Mucosa of stomach (tissue), 1 donor: ENCODE measurements around the gene CBX4.

Experiments used
- H3K27me3 ChIP-seq: one replicate; pipeline ENCODE4 v1.7.0; 2013; ENCODE audit warnings: mild to moderate bottlenecking, low read length; ENCODE audit not compliant: control insufficient read depth, insufficient read depth
- H3K36me3 ChIP-seq: one replicate; pipeline ENCODE4 v1.7.0; 2013; ENCODE audit warnings: low read length; ENCODE audit not compliant: control insufficient read depth, insufficient read depth
- H3K4me1 ChIP-seq: one replicate; pipeline ENCODE4 v1.7.0; 2013; ENCODE audit warnings: mild to moderate bottlenecking, low read length; ENCODE audit not compliant: control insufficient read depth, insufficient read depth
- H3K4me3 ChIP-seq: one replicate; pipeline ENCODE4 v1.7.0; 2013; ENCODE audit warnings: low read length
- H3K9ac ChIP-seq: one replicate; pipeline ENCODE4 v1.7.0; 2013; ENCODE audit warnings: mild to moderate bottlenecking, low read length, moderate library complexity
- H3K9me3 ChIP-seq: one replicate; pipeline ENCODE4 v1.7.0; 2013; ENCODE audit warnings: mild to moderate bottlenecking, low read length, moderate library complexity; ENCODE audit not compliant: control insufficient read depth
- donor health status: Pancreatic carcinoma.

The CBX4 gene

GRCh38 chr17:79839356-79840268, at the start of gene CBX4:
Gene CBX4 (minus strand): TSS chr17:79839440. CDS start chr17:79839251, 189 bp downstream.
- Histone ChIP-seq H3K36me3 (no peaks in the 10 kb centered on the region), H3K9ac (peak within 1 kb of the TSS; percentile 90), H3K4me1 (peaks cover 75% of the 10 kb centered on the region), H3K4me3 (peak within 1 kb of the TSS; percentile 78), H3K9me3 (no peaks in the 10 kb centered on the region), H3K27me3 (peaks cover 44% of the 10 kb centered on the region)

- no peaks in the 10 kb centered on the region for H3K36me3 ChIP-seq
- no peaks in the 10 kb centered on the region for H3K9me3 ChIP-seq
- H3K9ac ChIP-seq: no peak overlapping the region
- H3K4me3 ChIP-seq: no peak overlapping the region
- H3K4me1 ChIP-seq: peaks cover 26% of the 10 kb centered on the region
- peaks cover 10% of the 10 kb centered on the region for H3K27me3 ChIP-seq
Observed at GRCh38 chr17:79888009-79888540, 48.8 kb upstream of the CBX4 start.

GRCh38 chr17:79887451-79887991, 48.3 kb upstream of the CBX4 start:
- Histone ChIP-seq H3K9me3 (no peaks in the 10 kb centered on the region), H3K9ac (no peak overlapping the region), H3K4me3 (no peak overlapping the region), H3K27me3 (peaks cover 10% of the 10 kb centered on the region), H3K36me3 (no peaks in the 10 kb centered on the region), H3K4me1 (peaks cover 21% of the 10 kb centered on the region)

- Histone ChIP-seq H3K27me3 (peaks cover 6% of the 10 kb centered on the region), H3K4me3 (no peak overlapping the region), H3K9me3 (no peaks in the 10 kb centered on the region), H3K36me3 (no peaks in the 10 kb centered on the region), H3K4me1 (no peaks in the 10 kb centered on the region), H3K9ac (no peak overlapping the region)
Observed at GRCh38 chr17:79883202-79883601, 44.0 kb upstream of the CBX4 start.

GRCh38 chr17:79878329-79878947, 39.2 kb upstream of the CBX4 start:
- H3K4me3 ChIP-seq: no peak overlapping the region
- H3K27me3 ChIP-seq: peaks cover 2% of the 10 kb centered on the region
- H3K9ac ChIP-seq: no peak overlapping the region
- H3K36me3 ChIP-seq: no peaks in the 10 kb centered on the region
- no peaks in the 10 kb centered on the region for H3K9me3 ChIP-seq
- H3K4me1 ChIP-seq: no peaks in the 10 kb centered on the region

GRCh38 chr17:79877041-79877440, 37.8 kb upstream of the CBX4 start:
- no peak overlapping the region for H3K4me3 ChIP-seq
- H3K36me3 ChIP-seq: no peaks in the 10 kb centered on the region
- no peaks in the 10 kb centered on the region for H3K9me3 ChIP-seq
- H3K9ac ChIP-seq: no peak overlapping the region
- peaks cover 3% of the 10 kb centered on the region for H3K27me3 ChIP-seq
- H3K4me1 ChIP-seq: no peaks in the 10 kb centered on the region

- Histone ChIP-seq H3K9me3 (no peaks in the 10 kb centered on the region), H3K4me3 (no peak overlapping the region), H3K4me1 (no peaks in the 10 kb centered on the region), H3K9ac (no peak overlapping the region), H3K36me3 (no peaks in the 10 kb centered on the region), H3K27me3 (peaks cover 3% of the 10 kb centered on the region)
Observed at GRCh38 chr17:79875511-79875910, 36.3 kb upstream of the CBX4 start.

- H3K4me1 ChIP-seq: no peaks in the 10 kb centered on the region
- H3K36me3 ChIP-seq: no peaks in the 10 kb centered on the region
- no peak overlapping the region for H3K9ac ChIP-seq
- H3K9me3 ChIP-seq: no peaks in the 10 kb centered on the region
- H3K4me3 ChIP-seq: no peak overlapping the region
- peaks cover 3% of the 10 kb centered on the region for H3K27me3 ChIP-seq
Observed at GRCh38 chr17:79874329-79874981, 35.2 kb upstream of the CBX4 start.

GRCh38 chr17:79873583-79873982, 34.3 kb upstream of the CBX4 start:
- H3K9ac ChIP-seq: no peak overlapping the region
- no peaks in the 10 kb centered on the region for H3K36me3 ChIP-seq
- H3K9me3 ChIP-seq: no peaks in the 10 kb centered on the region
- H3K4me3 ChIP-seq: no peak overlapping the region
- no peaks in the 10 kb centered on the region for H3K4me1 ChIP-seq
- peaks cover 8% of the 10 kb centered on the region for H3K27me3 ChIP-seq

GRCh38 chr17:79872762-79873161, 33.5 kb upstream of the CBX4 start:
- H3K9me3 ChIP-seq: no peaks in the 10 kb centered on the region
- peaks cover 8% of the 10 kb centered on the region for H3K27me3 ChIP-seq
- no peak overlapping the region for H3K9ac ChIP-seq
- H3K4me3 ChIP-seq: no peak overlapping the region
- no peaks in the 10 kb centered on the region for H3K36me3 ChIP-seq
- no peaks in the 10 kb centered on the region for H3K4me1 ChIP-seq

- H3K4me1 ChIP-seq: no peaks in the 10 kb centered on the region
- no peak overlapping the region for H3K4me3 ChIP-seq
- H3K27me3 ChIP-seq: peaks cover 8% of the 10 kb centered on the region
- H3K36me3 ChIP-seq: no peaks in the 10 kb centered on the region
- no peaks in the 10 kb centered on the region for H3K9me3 ChIP-seq
- H3K9ac ChIP-seq: no peak overlapping the region
Observed at GRCh38 chr17:79871131-79871530, 31.9 kb upstream of the CBX4 start.
